Measurements from ENCODE around the gene HOXB7.

HOXB7 gene

DNA sequence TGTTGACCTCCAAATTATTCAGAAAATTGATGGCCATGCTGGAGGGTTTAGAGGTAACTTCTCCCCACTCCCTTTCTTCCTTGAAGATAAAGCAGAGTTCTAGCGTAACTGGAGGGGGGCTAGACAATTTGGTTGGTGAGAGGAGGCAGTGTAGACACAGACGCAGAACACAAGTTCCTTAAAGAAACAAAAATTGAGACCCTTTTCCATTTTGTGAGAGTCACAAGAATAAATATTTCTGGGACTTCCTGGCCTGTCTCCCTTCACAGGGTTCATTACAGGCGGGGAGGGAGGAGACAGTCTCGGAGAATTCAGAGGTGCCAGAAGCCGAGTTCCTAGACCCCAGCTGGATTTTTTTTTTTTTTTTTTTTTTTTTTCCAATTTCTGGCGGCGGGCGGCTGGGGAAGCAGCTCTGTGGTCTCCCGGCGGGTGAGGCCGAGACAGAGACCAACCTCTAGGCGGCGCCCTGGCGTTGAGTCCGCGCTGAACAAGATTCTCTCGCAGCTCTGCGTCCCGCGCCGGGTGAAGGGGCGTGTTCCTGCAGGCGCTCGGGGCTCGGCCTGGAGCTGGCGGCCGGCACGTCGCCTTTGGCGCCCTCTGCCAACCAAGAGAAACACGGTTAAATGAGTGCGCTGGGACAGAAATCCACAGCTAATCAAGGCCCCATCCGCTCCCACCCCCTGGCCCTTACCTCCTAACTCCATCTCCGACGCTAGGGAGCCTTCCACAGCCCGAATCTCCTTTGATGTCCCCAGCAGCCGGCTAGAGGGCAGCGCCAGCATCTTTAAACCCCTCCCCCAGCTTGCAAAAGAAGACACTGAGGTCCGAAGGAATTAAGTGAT lies 25.6 kb upstream of the HOXB7 start:
- peak; percentile 34 for DNase-seq (ENCODE audit: low read depth)

- DNase-seq (ENCODE audit: low read depth) = no peak
These were observed 23.8 kb upstream of the HOXB7 start for GRCh38 chr17:48634493-48635208.

GRCh38 chr17:48633266-48633677 lies 22.5 kb upstream of the HOXB7 start:
- DNase-seq (ENCODE audit: low read depth) = no peak

GRCh38 chr17:48632579-48633265 lies 21.9 kb upstream of the HOXB7 start:
- DNase-seq (ENCODE audit: low read depth) = no peak

- DNase-seq (ENCODE audit: low read depth) = no peak
These were observed 21.1 kb upstream of the HOXB7 start for GRCh38 chr17:48631693-48632578.

GRCh38 chr17:48630925-48631692 lies 20.3 kb upstream of the HOXB7 start:
- DNase-seq (ENCODE audit: low read depth) = no peak

DNA sequence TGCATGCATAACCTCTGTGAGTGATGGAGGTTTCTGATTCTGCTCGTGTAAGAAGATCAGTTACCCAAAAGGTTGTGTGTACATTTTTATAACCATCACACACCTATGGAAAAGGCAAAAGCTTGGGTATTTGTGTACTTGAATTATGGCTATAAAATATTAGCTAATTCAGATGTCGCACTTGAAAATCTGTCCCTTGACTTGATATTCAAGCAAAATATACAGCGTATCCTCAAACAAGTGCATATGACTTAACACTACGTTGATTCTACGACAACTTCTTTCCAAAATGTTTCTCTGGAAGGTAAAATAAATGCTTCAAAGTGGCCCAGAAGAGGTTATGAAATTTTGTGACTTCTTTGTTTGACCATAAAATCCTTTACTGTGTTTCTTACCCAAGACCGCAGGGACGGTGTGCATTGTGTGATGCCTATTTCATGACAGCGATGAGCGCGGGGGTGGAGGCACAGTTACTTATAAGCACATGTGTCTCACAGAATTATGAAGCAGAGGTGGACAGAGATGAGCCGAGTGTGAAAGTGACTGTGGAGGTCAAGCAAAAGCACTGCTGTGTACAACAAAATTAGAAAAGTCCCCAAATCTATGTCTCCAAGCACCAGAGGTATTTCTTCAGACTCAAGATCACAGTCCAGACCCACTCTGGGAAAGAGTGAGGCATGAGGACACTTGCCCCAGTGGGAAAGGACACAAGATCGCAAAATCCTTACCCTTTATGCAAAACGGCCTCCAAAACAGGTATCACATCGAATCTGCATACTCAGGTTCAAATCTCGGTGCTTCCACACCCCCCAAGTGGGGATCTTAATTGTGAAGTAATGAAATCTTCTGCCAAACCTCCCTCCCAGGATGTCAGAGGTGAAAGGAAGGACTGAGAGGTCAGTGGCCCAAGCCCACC lies 19.4 kb upstream of the HOXB7 start:
- DNase-seq (ENCODE audit: low read depth) = no peak

DNA sequence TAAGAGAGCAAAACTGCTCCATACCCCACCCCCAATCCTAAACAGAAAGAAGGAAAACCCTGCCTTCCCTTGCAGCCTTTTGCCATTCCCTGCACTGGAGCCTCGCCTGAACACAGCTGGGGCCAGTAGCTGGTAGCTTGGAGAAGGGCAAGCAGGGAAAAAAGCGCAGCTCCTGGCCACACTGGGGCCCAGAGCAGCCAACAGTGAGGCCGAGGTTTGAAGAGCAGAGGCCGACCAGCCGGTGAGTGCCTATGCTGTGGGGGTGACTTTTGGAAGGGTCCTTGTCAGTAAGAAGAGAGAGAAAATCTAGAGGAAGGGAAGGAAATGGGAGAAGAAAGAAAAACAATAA lies 18.6 kb upstream of the HOXB7 start:
- DNase-seq (ENCODE audit: low read depth) = no peak

DNA sequence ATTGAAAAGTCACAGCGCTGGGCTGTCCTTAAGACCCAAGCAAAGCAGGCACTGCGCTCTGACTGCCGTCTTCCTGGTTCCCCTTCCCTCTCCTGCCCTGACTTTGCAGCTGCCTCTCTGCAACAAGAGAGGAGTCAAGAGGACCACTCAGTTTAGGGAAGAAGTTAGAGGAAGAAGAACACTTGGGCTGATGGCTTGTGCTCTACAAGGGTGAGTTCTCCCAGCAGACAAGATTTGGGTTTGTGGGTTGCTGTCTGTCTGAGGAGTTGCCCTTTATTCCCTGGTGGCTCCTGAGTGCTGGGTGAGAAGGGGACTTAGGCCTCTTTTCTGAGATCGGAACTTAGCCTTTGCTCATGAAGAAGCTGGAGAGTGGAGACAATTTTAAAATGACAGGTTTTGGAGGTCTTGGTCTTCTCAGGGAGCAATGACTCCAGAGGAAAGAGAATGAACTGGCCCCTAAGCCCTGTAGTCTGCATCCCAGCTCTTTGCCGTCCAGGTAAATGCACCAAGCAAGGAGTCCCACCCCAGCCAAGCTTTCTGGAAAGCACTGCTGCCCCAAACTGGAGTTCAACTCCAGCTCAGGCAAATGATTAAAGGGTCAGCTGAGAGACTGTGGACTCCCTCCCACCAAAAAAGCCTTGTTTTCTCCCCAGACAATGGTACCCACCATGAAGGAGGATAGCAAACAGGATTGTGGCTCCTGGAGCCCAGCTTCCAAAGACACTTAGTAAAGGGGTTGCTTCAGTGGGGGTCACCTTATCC lies 18.0 kb upstream of the HOXB7 start:
- no peak for DNase-seq (ENCODE audit: low read depth)

GRCh38 chr17:48627623-48628521 lies 17.1 kb upstream of the HOXB7 start:
- no peak for DNase-seq (ENCODE audit: low read depth)

- DNase-seq (ENCODE audit: low read depth) = no peak
These were observed 16.3 kb upstream of the HOXB7 start for GRCh38 chr17:48627118-48627597.

GRCh38 chr17:48626245-48627117 lies 15.7 kb upstream of the HOXB7 start, which contains the start of gene HOXB9:
Gene HOXB9 (minus strand): TSS chr17:48626358. CDS start chr17:48626269, 89 bp downstream.
- DNase-seq (ENCODE audit: low read depth) = no peak

DNA sequence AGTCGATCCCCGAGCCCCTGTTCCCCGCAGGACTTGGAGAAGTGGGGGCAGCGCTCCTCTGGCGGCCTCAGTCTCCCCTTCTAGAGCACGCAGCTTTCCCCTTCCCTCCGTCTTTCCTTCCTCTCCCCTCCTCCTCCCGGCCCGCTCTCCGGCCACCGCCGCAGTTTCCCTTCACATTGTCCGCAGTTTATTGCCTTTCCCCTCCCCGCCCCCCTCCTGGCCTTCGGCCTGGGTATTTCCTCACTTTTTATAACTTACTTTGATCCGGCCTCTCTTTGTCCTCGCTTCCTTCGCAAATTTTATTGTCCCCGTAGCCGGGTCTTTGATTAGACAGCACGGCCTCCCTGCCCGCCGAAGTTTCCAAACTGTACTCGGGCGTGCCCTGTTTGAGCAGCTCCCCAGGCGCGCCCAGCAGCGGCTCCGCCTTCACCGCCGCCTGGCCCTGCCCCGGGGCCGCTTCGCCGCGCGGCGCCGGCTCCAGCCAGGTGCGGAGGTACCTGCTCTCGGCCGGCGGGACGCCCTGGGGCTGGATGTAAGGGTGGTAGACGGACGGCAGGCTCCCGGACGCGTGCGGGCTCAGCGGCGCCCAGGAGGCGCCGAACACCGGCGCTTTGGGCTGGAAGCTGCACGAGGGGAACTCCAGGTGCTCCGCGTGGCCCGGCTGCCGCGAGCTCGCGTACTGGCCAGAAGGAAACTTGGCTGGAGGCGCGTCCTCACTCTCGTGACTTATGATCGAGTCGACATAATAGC lies 14.9 kb upstream of the HOXB7 start:
- no peak for DNase-seq (ENCODE audit: low read depth)

DNA sequence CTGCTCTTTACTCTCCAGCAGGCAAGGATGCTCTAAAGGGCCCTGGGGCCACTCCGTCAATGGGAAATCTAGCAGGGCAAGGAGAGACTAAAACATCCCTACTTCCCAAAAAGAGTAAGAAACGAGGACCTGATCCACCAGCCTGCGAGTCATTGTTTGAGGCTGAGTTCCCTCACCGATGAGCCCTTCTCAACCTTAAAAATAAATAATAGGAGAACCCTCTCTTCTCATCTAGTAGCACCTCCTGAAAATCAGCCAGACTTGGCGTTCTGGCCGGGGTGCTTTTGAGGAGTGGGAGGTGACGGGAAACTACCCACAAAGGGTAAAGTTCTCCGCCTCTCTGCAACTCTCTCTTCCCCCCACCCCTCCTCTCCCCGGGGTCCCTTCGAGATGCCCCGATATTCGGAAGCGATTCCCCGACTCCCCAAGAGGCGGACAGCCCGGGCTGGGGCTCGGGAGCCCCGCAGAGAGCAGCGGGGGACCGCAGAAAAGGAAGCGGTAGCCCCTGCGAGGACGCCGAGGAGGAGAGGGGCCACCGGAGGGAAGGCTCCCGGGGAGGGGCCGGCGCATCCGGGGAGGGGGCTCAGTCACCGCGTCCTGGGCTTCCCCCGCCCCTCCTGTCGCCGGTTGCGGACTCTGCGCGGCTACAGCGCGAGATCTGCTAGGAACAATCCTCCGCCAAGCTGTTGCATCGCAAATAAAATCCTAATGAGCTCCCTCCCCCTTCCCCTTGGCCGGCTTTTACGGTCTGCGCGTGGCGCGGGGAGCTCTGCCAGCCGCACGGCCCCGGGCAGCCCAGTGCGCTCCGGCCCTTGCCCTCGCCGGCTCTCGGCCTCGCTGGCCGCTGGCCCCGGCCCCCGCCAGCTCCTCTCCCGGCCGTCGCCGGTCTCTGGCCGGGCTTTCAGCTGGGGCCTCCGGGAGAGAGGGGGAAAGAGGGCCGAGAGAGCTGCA lies 14.0 kb upstream of the HOXB7 start:
- no peak for DNase-seq (ENCODE audit: low read depth)

- no peak for DNase-seq (ENCODE audit: low read depth)
These were observed 13.3 kb upstream of the HOXB7 start for GRCh38 chr17:48624118-48624517.

Data from stimulated activated CD8-positive, alpha-beta memory T cell treated with anti-CD3 and anti-CD28 coated beads, Interleukin-15, amount 100 ng/mL, for 1 hour (primary cell).